ENCODE measurements around the gene MPST.

The MPST gene

DNA sequence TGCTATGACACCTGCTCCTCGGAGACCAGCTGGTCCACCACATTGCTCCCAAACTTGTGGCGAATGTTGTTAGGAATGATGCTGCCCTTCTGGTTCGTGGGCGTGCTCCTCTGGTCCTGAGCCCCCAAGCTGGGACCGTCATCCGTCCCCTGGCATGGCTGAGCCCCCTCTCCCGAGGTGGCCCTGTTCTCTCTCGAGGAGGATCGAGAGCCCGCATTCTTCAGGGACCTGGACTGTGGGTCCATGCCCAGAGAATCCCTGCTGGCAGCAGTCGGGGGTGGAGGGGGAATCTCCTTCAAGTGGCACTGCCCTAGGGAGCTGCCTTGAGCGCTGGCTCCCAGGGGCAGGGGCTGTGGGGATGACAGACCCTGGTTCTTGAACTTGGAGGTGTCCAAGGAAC is 17.7 kb upstream of the MPST start:
- no peak for DNase-seq

DNA sequence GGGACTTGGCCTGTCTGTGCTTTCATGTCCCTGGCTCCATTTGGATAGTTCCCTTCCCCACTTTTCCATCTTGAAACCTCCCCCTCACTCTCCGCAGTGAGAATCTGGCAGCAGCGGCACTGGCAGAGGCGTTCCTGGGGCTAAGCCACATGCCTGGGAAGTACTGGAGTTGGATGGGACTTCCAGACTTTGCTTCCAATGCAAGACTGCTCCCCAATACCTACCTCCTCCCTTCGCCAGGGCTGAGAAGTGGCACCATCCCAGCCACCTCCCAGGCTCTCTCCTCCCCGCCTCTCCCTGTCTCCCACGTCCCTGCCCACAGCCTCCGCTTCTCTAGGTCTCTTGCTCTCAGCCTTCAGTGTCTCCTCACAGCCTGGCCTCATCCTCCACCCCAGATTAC is 16.9 kb upstream of the MPST start:
- DNase-seq, result no peak

DNA sequence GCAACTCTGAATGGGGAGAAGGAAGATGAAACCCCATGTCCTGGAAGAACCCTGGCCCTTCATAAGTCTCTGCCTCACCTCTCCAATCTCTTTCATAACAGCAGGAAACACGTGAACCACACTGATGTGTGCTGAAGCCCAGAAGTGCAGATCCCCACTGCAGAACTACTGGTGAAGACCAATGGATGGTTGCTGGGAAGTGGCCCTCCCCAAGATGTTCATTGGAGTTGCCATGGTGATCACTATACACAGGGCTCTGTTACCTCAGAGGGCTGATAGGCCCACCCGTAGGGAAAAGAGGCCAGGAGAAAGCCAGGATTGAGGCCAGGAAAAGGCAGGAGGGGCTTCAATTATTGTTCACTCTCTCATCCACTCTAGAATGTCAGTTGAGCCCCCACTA is 11.9 kb upstream of the MPST start:
- no peak for DNase-seq

DNA sequence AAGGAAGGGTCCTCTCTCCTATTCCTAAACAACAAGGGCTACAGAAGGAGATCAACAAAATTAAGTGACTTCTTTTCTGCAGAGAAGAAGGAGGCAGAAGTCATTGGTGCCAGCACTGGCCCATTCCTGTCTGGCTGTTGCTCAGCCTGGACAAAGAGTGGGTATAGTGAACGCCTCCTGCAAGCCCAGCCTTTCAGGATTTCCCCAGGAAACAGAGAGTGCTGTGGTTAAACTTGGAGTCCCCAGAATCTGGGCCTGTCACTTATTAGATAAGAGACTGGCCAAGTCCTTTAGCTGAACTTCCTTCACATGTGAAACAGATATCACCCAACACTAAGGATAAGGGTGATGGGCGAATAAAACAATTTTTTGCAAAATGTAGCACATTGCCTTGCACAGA is 11.2 kb upstream of the MPST start:
- DNase-seq, result no peak

DNA sequence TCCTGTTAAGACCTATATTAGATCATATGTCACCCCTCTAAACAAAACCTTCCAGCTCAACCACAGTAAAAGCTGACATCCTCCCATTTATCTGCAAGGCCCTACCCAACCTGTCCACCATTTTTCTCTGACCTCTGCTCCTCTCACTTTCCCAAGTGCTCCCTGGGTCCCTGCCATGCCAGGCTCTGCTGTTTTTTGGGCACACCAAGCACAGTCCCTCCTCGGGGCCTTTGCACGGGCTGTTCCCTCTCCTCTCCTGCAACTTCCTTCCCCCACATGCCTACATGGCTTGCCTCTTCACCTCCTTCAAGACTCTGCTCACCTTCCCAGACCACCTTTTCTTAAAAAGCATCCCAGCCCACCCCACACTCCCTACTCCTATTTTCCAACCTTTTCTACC is 10.1 kb upstream of the MPST start:
- no peak for DNase-seq

DNA sequence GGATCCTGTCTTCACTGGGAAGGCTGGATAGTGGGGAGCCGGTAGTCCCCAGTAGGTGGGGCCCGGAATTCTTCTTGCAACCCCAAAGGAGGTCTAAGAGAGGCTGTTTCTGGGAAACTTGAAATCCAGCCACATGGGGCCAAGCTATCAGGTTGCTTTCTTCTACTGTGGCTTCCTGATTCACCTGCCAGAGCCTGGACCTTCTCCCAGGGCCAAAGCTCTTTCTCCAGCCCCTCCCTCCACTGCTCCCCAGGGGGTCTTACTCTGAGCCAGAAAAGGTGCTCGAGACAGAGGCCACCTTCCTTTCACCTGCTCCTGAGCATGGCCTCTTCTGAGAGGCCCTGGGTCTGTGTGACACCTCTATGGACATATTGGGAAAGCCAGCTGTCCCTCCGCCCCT is 9.4 kb upstream of the MPST start:
- no peak for DNase-seq

DNA sequence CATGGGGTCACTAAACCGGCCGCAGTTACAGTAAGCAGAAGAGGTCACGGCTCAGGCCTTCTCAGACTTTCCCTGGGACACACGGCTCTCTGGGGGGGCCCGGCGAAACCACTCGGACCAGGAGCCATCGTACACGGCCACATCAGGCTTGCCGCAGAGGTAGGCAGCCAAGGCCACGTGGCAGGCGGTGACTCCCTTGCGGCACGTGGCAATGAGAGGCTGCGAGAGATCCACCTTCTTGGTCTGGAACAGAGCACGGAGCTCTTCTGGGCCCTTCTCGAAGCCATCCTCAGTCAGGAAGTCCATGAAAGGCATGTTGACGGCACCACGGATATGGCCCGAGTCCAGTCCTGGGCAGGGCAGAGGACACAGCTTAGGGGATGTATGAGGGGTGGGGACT is 8.6 kb upstream of the MPST start:
- DNase-seq, result no peak

DNA sequence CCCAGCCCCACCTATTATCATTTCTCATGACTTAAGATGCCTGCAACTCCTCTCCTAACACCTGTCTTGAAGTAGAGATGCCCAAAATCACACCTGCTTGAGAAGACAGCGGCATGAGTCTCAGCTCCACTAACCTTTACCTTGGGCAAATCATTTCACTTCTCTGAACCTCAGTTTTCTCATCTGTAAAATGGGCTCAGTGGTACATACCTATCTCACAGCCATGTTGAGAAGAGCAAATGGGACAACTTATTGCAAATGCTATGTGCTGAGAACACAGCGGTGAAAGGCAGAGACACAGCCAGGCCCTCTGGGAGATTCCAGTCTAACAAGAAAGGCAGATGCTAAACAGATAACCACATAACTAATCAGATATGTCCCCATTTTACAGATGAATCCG is 8.1 kb upstream of the MPST start:
- DNase-seq, result no peak

DNA sequence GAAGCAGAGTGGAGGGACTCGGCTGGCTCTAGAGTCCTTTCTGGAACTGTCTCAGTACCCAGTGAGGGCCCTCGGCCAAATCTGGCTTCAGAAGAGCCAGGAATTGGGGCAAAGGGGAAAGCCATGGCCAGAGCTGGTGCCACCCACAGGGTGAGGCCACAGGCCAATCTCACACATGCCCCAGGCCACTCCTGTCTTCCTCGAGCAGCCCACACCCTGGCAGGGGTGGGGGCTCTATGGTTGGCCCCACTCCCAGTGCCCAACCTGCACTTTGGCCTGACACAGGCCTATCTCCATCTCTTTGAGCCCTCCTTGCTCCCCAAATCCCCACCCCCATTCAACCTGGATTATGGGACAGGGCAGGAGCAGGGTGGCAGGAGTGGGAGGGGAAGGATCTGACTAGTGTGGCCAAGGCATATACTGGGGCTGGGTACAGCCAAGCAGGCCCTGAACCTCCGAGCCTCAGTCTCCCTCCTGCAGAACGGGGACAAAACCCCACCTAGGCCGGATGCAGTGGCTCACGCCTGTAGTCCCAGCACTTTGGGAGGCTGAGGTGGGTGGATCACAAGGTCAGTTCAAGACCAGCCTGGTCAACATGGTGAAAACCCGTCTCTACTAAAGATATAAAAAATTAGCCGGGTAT is 7.2 kb upstream of the MPST start:
- no peak for DNase-seq

DNA sequence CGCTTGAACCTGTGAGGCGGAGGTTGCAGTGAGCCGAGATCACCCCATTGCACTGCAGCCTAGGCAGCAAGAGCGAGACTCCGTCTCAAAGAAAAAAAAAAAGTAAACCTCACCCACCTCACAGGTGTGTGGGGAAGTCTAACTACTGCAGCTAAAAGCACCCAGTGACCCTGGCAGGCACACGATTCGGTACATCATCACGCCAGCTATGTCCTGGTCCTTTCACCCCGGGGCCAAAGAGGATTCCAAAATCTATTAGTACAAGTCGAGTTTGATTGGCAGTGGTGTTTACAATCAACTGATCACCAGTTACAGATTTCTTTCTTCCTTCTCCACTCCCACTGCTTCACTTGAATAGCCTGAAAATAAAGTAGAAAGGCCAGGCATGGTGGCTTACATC is 6.6 kb upstream of the MPST start:
- DNase-seq, result no peak

DNA sequence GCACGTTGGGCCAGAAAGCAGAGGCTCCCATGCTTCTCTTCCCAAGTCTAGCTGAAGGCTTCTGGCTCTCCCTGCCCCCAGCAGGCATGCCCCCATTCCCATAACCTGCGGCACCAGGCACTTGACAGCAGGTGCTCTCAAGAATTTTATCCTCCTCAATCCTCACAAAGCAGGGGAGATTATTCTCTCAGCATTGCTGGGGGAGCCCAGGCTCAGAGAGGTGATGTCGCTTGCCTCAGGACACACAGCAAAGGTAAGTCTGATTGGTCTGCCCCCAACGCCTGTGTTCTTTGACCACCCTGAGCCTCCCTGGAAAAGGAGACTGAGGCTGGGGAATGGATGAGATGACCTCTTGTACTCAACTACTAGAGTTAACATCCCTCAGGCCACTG is 5.1 kb upstream of the MPST start:
- no peak for DNase-seq

DNA sequence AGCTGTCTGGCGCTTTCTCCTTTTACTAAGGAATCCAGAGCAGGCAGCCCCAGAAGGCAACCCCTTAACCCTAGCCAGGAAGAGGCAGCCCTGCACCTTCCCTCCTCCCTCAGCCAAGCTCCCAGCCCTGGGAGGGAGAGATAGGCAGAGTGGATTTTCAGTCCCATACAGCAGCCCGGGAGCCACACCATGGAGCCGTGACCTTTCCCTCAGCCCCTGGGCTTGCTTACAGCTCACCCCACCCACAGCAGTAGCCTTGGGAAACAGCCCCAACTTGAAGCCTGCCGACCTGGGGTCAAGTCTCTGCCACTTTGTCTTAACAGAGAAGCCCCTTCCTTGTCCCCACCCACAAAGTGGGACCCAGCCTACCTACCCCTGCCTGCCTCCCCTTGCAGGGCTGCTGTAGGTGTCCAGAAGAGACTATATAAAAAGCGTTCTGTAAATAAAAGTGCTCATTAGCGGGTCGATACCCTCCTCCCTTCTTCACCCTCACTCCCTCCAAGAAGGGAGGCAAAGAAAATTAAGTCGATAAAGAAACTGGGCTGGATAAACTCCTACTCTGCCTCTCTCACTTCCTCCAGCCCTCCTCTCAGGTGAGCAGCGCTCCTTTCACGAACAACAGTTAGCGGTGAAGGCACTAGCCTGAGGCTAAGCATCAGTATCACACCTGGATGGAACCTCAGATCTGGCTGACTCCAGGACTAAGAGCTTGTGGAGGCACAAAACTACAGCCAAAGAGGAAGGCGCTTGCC is 4.5 kb upstream of the MPST start:
- DNase-seq, result no peak

DNA sequence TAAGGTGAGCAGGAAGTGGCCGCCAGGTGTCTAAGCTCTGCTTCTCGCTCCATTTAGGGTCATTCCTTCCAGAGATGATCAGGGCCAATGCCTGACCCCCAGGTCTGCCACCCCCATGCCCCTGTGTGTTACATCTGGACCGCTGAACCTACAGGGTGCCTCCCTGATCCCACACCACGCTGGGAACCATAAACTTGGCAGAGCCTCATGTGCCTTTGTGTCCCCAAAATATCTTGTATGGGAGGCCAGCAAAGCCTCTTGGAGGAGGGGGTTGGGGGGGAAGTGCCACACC is 4.0 kb upstream of the MPST start:
- no peak for DNase-seq

DNA sequence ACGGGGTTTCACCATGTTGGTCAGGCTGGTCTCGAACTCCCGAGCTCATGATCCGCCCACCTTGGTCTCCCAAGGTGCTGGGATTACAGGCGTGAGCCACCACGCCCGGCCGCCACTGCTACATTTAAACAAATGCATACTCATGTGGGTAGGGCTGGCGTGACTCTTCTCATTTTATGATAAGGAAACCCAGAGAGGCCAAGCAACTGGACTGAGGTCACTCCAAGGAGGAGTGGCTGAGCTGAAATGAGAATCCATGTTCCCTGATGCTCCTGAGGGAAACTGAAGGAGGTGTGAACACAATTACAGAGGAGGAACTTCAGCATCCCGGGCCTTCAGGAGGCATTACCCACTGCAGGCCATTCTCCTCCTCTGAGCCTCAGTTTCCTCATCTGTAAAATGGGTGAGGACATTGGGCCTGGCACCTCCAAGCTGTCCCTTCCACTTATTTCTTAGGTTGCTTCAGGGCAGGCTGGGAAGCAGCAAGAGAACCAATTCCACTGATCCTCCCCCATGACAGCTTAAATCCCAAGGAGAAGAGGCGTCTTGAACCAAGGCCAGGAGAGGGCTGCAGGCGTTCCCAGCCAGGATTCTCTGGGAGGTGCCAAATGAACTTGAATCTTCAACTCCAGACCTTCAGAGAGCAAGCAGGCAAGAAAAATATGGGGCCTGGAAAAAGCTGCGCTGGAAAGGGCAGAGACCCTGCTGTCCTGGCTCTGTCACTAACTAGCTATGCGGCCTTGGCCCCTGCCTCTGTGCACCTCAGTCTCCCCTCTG is 3.2 kb upstream of the MPST start:
- DNase-seq, result no peak

DNA sequence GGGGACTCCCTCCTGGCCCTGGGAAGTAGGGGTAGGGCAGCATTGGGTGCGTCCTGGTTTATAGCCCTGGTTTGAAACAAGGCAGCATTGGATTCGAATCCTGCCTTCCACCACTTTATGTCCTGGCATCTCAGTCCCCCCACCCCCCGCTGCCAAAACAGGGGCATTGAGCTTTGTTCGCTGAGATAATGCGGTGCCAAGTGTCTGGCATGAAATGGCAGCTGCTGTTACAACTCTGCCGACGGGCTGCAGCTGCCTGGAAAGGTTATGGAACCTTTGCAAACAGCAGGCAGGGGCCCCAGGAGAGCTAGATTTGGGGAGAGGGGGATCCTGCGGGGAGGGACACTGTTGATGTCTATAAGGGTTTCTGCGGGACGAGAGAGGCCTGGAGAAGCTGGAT is 2.2 kb upstream of the MPST start:
- no peak for DNase-seq

DNA sequence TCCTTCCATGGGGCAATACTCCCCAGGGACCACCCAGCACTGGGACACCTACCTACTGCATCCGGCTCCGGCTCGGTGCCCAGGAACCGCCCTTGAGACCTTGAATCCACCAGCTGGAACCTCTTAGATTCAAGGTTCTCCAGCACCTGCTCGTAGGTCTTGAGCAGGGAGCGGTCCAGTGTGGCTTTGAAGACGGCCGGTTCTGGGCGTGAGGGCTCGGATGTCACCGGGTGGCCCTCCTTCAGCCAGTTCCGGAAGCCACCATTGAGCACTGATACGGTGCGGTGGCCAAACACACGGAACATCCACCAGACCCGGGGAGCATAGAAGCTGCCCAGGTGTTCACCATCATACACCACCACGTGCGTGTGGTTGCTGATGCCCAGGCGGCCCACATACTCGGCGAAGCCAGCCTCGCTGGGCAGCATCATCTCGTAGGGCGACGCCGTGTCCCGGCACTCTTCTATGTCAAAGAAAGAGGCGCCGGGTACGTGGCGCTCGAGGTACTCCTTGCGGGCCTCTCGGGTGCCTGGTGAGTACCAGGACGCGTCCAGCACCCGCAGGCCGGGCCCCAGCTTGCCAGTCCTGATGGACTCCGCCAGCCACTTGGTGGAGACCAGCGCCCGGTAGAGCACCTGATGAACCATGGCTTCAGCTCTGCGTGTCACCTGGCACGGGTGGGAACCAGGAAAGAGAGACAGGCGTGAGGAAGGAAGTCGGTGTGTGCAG is 1.3 kb upstream of the MPST start:
- DNase-seq, result no peak

DNA sequence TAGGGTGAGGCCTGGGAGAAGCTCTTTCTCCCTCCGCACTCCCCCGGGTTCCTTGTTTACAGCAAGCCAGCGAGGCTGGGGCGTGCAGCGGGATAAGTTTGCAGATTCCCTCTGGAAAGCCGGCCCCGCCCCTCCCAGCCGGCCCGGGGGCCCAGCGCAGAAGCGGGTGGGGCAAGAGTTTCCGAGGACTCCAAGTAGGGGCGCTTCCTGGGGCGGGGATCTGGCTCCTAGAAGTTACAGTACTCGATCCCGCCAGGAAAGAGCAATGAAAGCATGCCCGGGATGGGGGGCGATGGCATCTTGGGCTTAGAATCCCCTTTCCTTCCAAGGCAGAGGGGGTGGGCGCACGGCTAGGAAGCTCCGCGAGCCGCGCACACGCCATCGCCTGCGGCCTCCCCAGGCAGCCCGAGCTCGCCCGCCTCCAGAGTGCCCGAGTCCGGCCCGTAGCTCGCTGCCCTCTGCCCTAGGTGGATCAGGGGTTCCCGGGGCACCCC is 680 bp upstream of the MPST start:
- DNase-seq, result no peak

DNA sequence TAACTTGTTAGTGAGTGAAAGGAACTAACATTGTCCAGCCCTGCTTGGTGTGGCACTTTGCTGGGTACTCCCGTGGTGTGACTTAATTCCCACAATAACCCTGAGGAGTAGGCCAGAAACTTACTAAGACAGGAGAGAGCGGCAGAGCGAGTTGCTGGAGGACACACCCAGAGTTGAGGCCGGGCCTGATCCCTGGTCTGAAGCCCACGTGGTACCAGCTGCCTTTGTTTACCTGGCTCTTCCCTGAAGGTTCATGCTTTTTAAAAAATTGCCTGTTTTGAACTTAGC is 594 bp downstream of the MPST start:
- DNase-seq, result no peak

DNA sequence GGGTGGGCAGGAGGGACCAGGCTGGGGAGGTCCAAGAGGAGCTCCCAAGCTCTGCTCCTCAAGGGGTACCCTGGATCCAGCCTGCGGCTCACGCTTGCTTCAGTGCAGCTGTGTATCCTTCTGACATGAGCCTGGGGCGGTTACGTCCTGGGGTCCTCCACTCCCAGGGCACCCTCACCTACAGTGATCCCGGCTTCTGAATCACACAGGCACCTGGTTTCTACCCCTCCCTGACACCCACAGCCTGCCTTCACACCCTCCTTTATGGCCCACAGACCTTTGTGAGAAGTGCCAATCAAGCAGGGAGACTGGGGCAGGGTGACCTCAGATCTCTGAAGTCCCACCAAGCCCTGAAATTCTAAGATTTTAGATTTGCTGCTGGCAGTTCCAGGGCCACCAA is 1.5 kb downstream of the MPST start:
- no peak for DNase-seq

DNA sequence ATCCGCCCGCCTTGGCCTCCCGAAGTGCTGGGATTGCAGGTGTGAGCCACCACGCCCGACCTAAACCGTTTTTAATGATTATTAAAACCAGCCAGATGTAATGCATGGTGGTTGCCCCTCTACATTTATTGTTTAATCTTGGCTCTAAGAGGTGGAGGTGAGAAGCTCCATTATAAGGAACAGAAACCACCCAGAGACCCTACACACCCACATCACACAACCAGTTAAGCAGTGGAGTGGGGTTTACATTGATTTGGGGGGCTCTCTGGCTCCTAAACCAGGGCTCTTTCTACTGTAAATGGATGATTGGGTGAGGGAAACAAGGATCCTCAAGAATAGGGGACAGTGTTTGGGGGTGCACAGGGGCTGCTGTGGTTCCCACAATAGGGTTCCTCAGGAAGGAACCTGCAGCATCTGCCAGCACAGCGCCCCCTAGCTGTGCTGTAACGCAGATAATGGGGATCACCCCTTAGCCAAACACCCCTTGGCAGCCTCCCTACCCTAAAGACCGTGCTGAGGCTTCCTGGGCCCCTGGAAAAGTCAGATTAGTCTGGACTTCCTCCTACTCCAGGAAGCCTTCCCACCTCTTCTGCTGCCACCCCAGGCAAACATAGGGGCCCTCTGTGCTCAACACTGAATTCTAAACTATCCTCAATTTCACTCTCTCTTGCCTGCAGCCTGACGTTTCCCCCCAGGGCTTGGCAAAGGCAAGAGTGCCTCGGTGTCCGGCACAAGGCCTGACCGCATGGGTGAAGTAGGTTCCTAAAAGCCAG is 2.4 kb downstream of the MPST start:
- no peak for DNase-seq

DNA sequence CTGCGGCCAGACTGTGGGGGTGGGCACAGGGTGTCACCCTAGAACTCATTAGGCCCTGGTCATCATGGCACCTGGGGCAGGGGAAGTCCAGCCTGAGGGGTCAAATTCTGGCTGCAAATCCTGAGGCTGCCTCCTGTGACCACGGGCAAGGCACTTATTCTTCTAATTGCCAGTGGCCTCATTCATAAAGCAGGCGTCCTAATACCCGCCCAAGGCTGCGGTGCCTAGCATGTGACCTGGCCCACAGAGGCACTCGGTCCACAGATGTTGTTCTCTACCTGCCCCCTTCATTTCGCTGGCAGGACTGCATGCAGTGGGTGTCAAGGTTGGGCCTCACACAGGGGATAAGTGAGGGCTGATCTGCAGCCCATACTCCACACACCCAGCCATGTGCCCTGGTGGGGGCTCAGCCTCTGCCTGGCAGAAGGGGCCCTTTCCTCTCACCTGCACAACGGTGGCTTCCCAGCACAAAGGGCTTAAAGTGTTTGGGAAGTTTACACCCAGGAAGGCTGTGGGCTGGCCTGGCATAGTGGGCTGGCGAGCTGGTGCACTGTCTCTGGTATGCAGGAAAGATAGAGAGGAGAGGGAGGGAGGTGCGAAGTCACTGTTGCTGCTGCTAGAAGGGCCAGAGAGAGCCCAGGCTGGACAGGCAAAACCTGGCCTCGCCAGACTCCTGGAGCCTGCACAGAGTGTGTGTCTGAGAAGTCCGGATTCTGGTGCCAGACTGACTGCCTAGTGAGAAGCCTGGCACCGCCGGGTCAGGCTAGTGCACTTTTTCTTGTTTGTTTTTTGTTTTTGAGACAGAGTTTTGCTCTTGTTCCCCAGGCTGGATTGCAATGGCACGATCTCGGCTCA is 3.2 kb downstream of the MPST start:
- DNase-seq, result no peak

DNA sequence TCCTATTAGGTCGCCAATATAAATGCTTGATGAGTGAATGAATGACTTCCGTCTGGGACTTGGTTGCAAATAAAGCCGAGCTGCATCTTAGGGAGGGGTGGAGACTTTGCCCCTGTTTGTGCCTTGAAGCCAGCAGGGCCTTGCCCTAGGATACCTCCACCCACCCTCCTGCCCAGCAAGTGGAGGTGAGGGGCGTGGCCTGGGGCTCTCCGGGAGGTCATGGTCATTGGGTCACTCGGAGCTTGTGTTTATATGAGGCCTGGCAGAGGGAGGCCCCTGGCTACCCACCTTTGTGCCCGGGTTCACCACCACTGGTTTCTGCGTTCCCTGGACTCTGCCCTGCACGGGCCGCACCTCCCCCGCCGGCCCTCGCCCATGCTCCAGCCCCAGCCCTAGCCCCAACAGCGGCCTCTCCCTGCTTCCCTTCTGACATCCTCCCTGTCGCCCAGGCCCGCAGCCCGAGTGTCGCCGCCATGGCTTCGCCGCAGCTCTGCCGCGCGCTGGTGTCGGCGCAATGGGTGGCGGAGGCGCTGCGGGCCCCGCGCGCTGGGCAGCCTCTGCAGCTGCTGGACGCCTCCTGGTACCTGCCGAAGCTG is 4.3 kb downstream of the MPST start:
- no peak for DNase-seq

All from NCI-H1092 (cell line).